Measurements from ENCODE around the gene GABRD. TPM values are rescaled to one million over a fixed set of nuclear protein-coding genes. Genes with fewer than 3 reads are reported as not detected.

GABRD gene
- total RNA-seq, 1 donor from 2014 or later = 0.41 TPM

DNA sequence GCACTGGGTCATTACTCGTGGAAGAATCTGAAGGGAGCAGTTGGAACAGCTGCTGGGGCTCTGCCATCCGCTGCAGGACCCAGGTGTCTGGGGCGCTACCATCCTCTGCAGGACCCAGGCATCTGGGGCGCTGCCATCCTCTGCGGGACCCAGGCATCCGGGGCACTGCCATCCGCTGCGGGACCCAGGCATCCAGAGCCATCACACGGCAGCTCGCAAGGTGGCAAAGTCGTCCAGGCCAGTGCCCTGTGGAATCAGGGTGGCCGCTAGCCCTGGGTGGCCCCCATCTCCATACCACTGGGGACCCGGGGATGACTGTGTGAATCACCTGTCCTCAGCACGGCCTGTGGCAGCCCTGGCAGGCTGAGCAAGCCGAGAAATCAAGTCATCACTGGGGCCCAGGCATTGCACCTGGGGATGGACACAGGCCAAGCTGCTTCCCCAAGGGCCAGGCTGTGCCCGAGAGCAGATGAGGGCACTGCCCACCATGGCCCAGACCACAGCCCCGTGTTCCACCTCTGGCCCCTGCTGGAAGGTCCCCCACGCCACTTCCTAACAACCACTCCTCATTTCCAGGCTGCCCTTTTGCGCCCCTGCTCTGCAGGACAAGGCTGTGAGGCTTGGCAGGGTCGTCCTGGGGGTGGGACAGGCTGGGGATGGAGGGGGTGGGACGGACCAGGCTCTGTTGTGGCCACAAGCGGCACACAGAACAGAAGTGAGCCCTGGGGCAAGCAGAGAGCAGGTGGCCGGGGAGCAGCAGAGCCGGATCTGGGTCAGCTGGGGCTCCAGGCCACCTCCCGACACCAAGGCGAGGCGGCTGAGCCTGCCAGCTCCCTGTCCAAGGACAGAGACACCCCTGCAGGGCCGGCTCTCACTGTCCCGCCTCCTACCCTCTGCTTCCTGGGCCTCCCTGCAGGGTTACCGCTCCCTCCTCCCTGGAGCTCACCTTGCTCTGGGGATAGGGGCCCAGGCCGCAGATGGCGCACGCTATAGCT is 12.7 kb downstream of the GABRD start:
- H3K4me1 ChIP-seq = peaks cover 11% of the 10 kb centered on the region
- peaks cover 7% of the 10 kb centered on the region for H3K27me3 ChIP-seq (ENCODE audit: low read depth)
- H3K27ac ChIP-seq (replicated peaks) = no peak overlapping the region
- DNase-seq = no peak
- H3K36me3 ChIP-seq = no peaks in the 10 kb centered on the region
- TF ChIP-seq, protein P1, sequence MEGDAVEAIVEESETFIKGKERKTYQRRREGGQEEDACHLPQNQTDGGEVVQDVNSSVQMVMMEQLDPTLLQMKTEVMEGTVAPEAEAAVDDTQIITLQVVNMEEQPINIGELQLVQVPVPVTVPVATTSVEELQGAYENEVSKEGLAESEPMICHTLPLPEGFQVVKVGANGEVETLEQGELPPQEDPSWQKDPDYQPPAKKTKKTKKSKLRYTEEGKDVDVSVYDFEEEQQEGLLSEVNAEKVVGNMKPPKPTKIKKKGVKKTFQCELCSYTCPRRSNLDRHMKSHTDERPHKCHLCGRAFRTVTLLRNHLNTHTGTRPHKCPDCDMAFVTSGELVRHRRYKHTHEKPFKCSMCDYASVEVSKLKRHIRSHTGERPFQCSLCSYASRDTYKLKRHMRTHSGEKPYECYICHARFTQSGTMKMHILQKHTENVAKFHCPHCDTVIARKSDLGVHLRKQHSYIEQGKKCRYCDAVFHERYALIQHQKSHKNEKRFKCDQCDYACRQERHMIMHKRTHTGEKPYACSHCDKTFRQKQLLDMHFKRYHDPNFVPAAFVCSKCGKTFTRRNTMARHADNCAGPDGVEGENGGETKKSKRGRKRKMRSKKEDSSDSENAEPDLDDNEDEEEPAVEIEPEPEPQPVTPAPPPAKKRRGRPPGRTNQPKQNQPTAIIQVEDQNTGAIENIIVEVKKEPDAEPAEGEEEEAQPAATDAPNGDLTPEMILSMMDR (IDR thresholded peaks at IDR 0.05; ENCODE audit: borderline replicate concordance) = no peak
- intact Hi-C loops (cut with micrococcal nuclease) = no loop called here
- no peaks in the 10 kb centered on the region for H3K9me3 ChIP-seq (replicated peaks)
- H3K4me3 ChIP-seq = no peak overlapping the region

DNA sequence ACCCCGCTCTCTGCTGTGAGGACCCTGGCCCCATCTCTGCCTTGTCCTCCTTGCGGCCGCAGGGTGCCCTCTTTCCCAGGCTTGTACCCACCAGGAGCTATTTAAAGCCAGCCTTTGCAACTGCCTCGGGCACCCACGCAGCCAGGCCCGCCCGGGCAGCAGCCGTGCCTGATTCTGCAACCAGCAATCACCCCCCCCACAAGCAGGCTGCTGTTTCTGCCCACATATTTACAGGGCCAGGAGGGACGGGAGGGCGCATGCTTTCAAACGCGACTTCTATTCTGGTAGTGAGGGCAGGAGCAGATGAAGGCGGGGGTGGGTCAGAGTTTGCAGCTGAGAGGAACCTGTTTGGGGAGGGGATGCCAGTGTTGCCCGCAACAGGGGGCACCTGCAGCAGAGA is 13.6 kb downstream of the GABRD start:
- peaks cover 7% of the 10 kb centered on the region for H3K27me3 ChIP-seq (ENCODE audit: low read depth)
- no peak overlapping the region for H3K4me3 ChIP-seq
- intact Hi-C loops (cut with micrococcal nuclease) = no loop called here
- H3K9me3 ChIP-seq (replicated peaks) = no peaks in the 10 kb centered on the region
- DNase-seq = no peak
- no peaks in the 10 kb centered on the region for H3K36me3 ChIP-seq
- H3K4me1 ChIP-seq = peaks cover 11% of the 10 kb centered on the region
- TF ChIP-seq, protein P1 (IDR thresholded peaks at IDR 0.05; ENCODE audit: borderline replicate concordance) = no peak
- H3K27ac ChIP-seq (replicated peaks) = peak overlapping the region; percentile 16

GRCh38 chr1:2033165-2033564 is 14.0 kb downstream of the GABRD start:
- Histone ChIP-seq H3K27ac (replicated peaks) (peak overlapping the region; percentile 16), H3K9me3 (replicated peaks) (peaks cover 1% of the 10 kb centered on the region), H3K4me3 (no peak overlapping the region), H3K4me1 (peaks cover 11% of the 10 kb centered on the region), H3K36me3 (no peaks in the 10 kb centered on the region), H3K27me3 (ENCODE audit: low read depth) (peaks cover 7% of the 10 kb centered on the region)
- no peak for DNase-seq
- intact Hi-C loops (cut with micrococcal nuclease) = no loop called here
- TF ChIP-seq, protein P1 (IDR thresholded peaks at IDR 0.05; ENCODE audit: borderline replicate concordance) = no peak

GRCh38 chr1:2036287-2036686 is 17.1 kb downstream of the GABRD start:
- DNase-seq = no peak
- TF ChIP-seq, protein P1 (IDR thresholded peaks at IDR 0.05; ENCODE audit: borderline replicate concordance) = no peak
- H3K4me3 ChIP-seq = no peak overlapping the region
- peaks cover 11% of the 10 kb centered on the region for H3K4me1 ChIP-seq
- peaks cover 6% of the 10 kb centered on the region for H3K9me3 ChIP-seq (replicated peaks)
- H3K36me3 ChIP-seq = no peaks in the 10 kb centered on the region
- H3K27ac ChIP-seq (replicated peaks) = no peak overlapping the region
- intact Hi-C loops (cut with micrococcal nuclease) = no loop called here
- peaks cover 7% of the 10 kb centered on the region for H3K27me3 ChIP-seq (ENCODE audit: low read depth)

DNA sequence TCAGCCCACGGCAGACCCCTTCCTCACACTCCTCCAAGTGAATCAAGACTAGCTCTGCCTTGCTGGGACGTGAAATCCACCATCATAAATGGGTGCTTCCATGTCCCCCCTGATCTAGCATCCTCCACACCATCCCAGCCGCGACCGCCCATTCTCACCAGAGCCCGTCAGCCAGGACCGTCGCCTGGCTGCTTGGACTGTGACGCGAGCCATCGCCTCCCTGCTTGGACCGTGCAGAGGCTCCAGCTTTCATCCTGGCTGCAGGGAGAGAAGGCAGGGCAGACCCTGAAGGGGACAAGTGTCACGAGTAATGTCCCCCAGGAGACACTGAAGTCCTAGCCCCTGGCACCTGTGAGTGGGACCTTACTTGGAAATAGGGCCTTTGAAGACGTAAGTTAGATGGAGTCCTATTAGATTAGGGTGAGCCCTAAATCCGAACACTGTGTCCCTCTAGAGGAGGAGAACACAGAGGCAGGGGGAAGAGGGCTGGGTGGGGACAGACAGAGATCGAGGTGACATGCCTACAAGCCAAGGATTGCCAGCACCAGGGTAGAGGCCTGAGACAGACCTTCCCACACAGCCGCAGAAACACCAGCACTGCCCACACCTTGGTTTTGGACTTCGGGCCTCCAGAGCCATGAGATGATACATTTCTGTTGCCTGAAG is 18.3 kb downstream of the GABRD start:
- Histone ChIP-seq H3K27ac (replicated peaks) (no peak overlapping the region), H3K36me3 (no peaks in the 10 kb centered on the region), H3K9me3 (replicated peaks) (peaks cover 6% of the 10 kb centered on the region), H3K4me1 (peaks cover 8% of the 10 kb centered on the region), H3K4me3 (no peak overlapping the region), H3K27me3 (ENCODE audit: low read depth) (peaks cover 3% of the 10 kb centered on the region)
- TF ChIP-seq, protein P1 (IDR thresholded peaks at IDR 0.05; ENCODE audit: borderline replicate concordance) = no peak
- no peak for DNase-seq
- intact Hi-C loops (cut with micrococcal nuclease) = no loop called here

All from left ventricle myocardium inferior (tissue), 1 donor.